MM.1S (cell line): ENCODE measurements around the gene DENND2A.

Source experiments
- CTCF ChIP-seq: fragments of 300-600 bp; sonication (generic); IDR thresholded peaks from 2 replicates; pipeline ENCODE4 v1.5.1; 2016; ENCODE audit warnings: antibody characterized with exemption, low read length, mixed read lengths
- EZH2phosphoT487 ChIP-seq: fragments of 300-600 bp; sonication (generic); IDR thresholded peaks from 2 replicates; pipeline ENCODE4 v1.6.1; 2018; ENCODE audit warnings: antibody characterized with exemption, low read length

- TF ChIP-seq CTCF (no peak), EZH2phosphoT487 (no peak)
Observed at GRCh38 chr7:140640727-140641523, at the start of gene DENND2A.
